Bronchial epithelial cell (primary cell): ENCODE data around the gene POLR2L. TPM values are rescaled to one million over a fixed set of nuclear protein-coding genes. Genes with fewer than 3 reads are reported as not detected.

Source experiments
- DNase-seq: peaks from one replicate; pipeline ENCODE4 v3.0.0-alpha.2; 2010; ENCODE audit warnings: low read depth
- FAIRE-seq: peaks from 2 replicates; lab custom pipeline; 2011; peaks lifted over from hg19 to GRCh38; lab: Jason Lieb, UNC
- H3K27me3 ChIP-seq: 2 replicates; pipeline ENCODE4 v1.5.1; 2011; ENCODE audit warnings: low read length; ENCODE audit not compliant: control insufficient read depth, insufficient read depth
- H3K36me3 ChIP-seq: 2 replicates; pipeline ENCODE4 v1.5.1; 2011; ENCODE audit warnings: low read length; ENCODE audit not compliant: control insufficient read depth, insufficient read depth
- H3K4me3 ChIP-seq: 2 replicates; pipeline ENCODE4 v1.5.1; 2011; ENCODE audit warnings: mild to moderate bottlenecking, low read depth, low read length, control low read depth
- total RNA-seq: library from RNA; depleted of rRNA; stranded (reverse); fragments of >200 nt; gene quantifications from 2 replicates; pipeline ENCODE4 v1.2.1, GENCODE V29; 2014
- TF ChIP-seq, protein P1 (sequence below): IDR thresholded peaks from 2 replicates; pipeline ENCODE4 v1.5.1; 2011; ENCODE audit warnings: mild to moderate bottlenecking, moderate library complexity, low read length, control low read depth, inconsistent platforms; ENCODE audit not compliant: insufficient read depth, severe bottlenecking

POLR2L gene
- total RNA-seq, 1 donor from 2014 or later, result 8.7 TPM

DNA sequence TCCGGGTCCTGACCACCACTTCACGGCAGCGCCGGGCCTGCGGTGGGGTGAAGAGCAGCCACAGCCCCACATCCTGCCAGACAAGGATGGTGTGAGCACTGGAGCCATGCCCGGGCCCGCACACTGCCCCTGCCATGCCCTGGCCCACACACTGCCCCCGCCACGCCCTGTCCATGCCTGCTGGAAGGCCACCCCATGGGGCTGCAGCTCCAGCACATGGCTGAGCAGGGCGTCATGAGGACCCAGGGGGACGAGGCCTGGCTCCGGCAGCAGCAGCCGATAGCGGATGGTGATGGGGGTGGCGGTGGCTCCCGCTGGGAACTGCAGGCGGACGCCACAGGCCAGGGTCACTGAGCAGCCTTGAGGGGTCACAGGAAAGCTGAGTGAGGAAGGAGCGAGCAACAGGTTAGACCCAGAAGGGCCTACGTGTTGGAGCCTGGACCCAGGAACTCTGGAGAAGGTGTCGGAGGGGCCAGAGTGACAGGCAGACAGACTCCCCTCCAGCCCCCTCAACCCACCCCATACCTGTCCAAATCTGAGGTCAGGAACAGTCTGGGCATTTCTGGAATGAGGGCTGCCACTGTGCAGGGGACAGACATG, 40.2 kb downstream of the POLR2L start:
- Histone ChIP-seq H3K4me3 (no peak overlapping the region), H3K36me3 (peaks cover 24% of the 10 kb centered on the region), H3K27me3 (no peaks in the 10 kb centered on the region)
- no peak for FAIRE-seq
- TF ChIP-seq, protein P1, sequence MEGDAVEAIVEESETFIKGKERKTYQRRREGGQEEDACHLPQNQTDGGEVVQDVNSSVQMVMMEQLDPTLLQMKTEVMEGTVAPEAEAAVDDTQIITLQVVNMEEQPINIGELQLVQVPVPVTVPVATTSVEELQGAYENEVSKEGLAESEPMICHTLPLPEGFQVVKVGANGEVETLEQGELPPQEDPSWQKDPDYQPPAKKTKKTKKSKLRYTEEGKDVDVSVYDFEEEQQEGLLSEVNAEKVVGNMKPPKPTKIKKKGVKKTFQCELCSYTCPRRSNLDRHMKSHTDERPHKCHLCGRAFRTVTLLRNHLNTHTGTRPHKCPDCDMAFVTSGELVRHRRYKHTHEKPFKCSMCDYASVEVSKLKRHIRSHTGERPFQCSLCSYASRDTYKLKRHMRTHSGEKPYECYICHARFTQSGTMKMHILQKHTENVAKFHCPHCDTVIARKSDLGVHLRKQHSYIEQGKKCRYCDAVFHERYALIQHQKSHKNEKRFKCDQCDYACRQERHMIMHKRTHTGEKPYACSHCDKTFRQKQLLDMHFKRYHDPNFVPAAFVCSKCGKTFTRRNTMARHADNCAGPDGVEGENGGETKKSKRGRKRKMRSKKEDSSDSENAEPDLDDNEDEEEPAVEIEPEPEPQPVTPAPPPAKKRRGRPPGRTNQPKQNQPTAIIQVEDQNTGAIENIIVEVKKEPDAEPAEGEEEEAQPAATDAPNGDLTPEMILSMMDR, result no peak
- no peak for DNase-seq

DNA sequence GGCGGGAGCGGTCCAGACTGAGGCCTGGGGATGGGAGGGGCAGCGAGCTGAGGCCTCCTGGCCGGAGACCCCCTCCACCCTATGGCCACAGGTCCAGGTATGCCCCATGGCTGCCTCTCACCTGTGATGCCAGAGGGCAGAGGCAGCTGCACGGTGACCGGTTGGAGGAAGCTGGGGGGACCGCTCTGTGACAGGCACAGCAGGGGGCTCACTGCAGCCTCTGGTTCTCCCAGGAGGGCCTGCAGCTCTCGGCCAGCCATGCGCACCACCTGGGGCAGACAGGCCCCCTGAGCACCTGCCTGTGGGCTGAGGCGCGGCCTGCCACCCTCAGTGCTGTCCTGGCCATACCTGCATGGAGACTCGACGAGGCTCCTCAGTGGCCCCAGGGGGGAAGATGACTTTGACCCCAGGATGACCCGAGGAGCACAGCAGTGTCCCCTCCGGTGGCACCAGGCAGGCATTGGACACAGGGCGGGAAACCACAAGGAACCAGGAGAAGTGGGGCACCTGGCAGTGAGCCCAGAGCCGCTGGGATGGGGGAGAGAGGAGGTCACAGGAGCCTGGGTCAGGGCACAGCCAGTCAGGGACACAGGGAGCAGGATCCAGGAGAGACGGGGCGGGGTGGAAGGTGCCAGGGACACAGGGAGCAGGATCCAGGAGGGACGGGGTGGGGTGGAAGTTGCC, 41.1 kb downstream of the POLR2L start:
- TF ChIP-seq, protein P1, result no peak
- Histone ChIP-seq H3K36me3 (peaks cover 24% of the 10 kb centered on the region), H3K4me3 (no peak overlapping the region), H3K27me3 (no peaks in the 10 kb centered on the region)
- no peak for DNase-seq
- no peak for FAIRE-seq

DNA sequence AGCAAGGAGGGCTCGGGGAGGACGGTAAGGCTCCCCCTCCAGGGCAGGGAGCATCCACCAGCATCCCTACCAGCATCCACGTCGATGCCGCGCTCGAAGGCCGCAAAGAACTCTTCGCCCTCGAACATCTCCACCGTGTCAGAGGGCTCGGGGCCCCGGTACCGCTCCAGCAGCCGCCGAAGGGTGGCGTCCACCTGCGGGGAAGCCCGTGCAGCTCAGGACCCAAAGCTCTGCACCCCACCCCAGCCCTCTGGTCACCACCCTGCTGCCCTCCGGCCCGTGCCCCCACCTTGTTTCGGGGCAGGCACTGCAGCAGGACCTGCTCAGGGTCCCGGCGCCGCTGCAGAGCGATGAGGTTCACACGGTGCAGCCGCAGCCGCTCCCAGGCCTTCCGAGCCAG, 41.9 kb downstream of the POLR2L start:
- Histone ChIP-seq H3K27me3 (no peaks in the 10 kb centered on the region), H3K36me3 (peaks cover 24% of the 10 kb centered on the region), H3K4me3 (no peak overlapping the region)
- DNase-seq, result no peak
- TF ChIP-seq, protein P1, result no peak
- FAIRE-seq, result no peak

DNA sequence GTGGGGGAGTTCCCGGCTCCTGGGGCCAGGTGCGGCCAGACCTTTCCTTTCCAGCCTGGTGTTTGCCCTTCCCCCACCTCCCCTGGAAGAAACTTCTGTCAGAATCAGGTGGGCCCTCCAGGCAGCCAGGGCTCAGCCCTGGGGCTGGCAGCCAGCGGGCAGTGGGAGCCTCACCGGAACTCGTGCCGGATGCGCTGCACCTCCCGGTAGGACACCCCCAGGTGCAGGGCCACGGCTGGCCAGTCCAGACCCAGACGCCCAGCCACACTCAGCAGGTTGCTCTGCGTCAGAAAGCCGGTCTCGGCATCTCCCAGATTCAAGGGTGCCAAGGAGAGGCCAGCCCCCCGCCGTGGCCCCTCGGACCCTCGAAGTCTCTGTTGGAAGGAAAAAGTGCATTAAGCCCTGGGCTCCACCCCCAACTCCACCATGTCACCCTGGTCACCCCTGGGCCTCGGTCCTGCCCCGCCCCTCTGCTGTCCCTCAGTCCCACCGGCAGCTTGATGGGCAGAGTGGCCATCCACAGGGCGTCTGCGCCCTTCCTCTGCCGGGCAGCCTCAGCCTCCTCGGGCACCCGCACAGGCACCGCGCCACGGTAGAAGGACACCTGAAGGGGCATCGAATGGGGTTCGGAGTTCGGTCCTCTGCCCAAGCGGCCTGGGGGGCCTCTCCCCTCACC, 42.5 kb downstream of the POLR2L start:
- TF ChIP-seq, protein P1, result no peak
- FAIRE-seq (no peak), DNase-seq (no peak)
- no peak overlapping the region for H3K4me3 ChIP-seq
- no peaks in the 10 kb centered on the region for H3K27me3 ChIP-seq
- peaks cover 24% of the 10 kb centered on the region for H3K36me3 ChIP-seq

DNA sequence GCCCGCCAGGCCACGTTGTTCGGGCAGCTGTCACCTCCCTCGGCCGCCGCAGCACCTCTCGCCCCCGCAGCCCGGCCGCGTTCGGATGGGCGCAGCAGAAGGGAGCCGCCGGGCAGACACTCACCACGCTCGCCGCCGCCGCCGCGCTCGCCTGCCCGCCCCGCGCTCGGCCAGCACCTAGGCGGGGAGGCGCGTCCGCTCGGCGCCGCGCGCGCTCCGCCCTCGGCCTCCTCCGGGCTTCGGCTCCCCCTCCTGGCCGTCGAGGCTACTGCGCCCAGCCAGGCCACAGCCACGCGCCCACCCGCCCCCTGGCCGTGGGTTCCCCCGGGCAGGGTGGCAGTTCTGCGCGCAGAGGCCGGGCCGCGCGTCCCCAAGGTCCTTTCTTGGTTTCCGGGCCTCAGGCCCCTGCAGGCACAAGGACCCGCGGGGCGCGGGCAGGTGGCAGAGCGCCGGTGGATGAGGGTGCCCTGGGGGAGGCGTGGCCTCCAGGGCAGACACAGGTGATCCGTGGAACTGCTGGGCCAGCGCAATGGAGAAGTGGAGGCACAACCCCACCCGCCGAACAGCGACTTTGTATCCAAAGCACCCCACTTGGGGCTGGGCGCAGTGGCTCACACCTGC, 44.1 kb downstream of the POLR2L start, which contains the start of gene SLC25A22:
Gene SLC25A22 (minus strand): TSS at position 189 of the 621 bp plus-strand sequence. CDS start 3,275 bp downstream, outside the sequence.
- peaks cover 27% of the 10 kb centered on the region for H3K36me3 ChIP-seq
- peak; percentile 55 for DNase-seq
- no peaks in the 10 kb centered on the region for H3K27me3 ChIP-seq
- no peak for FAIRE-seq
- TF ChIP-seq, protein P1, result peak; percentile 72
- H3K4me3 ChIP-seq, result peak within 1 kb of the TSS; percentile 97
